GM12878 (cell line): ENCODE data around the gene LMTK2. TPM values are rescaled to one million over a fixed set of nuclear protein-coding genes. Genes with fewer than 3 reads are reported as not detected.

Source experiments
- CHD1 ChIP-seq: IDR thresholded peaks from 2 replicates; pipeline ENCODE4 v1.6.1; 2012; ENCODE audit warnings: low read depth, low read length, improper control_type of control experiment
- CHD2 ChIP-seq: IDR thresholded peaks from 2 replicates; pipeline ENCODE4 v1.6.1; 2011; ENCODE audit warnings: low read depth, low read length, improper control_type of control experiment, borderline replicate concordance
- DPF2 ChIP-seq: fragments of 450-650 bp; IDR thresholded peaks from 2 replicates; pipeline ENCODE4 v1.6.1; 2017; ENCODE audit warnings: mild to moderate bottlenecking
- EGR1 ChIP-seq, 2 experiments: IDR thresholded peaks; 1 replicate in 1 of 2; 2 replicates in 1 of 2; pipeline ENCODE4 v1.6.1; 2011 to 2012; ENCODE audit warnings: low read depth in 2 of 2, low read length in 2 of 2, borderline replicate concordance in 1 of 2, mild to moderate bottlenecking in 1 of 2, moderate library complexity in 1 of 2
- FOXK2 ChIP-seq: fragments of 450-650 bp; IDR thresholded peaks from 2 replicates; pipeline ENCODE4 v1.6.1; 2017; ENCODE audit warnings: mild to moderate bottlenecking, moderate library complexity
- GATAD2B ChIP-seq: fragments of 450-650 bp; conservative IDR thresholded peaks from 2 replicates; pipeline ENCODE4 v1.6.1; 2017; ENCODE audit warnings: low read depth, mild to moderate bottlenecking, moderate library complexity
- HCFC1 ChIP-seq: fragments of 150-350 bp; IDR thresholded peaks from 2 replicates; pipeline ENCODE4 v1.6.1; 2014; ENCODE audit warnings: low read length
- HDAC2 ChIP-seq: fragments of 200-600 bp; sonication (generic); IDR thresholded peaks from 2 replicates; pipeline ENCODE4 v1.6.1; 2017
- KAT2A ChIP-seq: conservative IDR thresholded peaks from 2 replicates; pipeline ENCODE4 v1.6.1; 2011; ENCODE audit warnings: low read depth, low read length; ENCODE audit not compliant: control insufficient read depth
- MLLT1 ChIP-seq: fragments of 450-650 bp; IDR thresholded peaks from 2 replicates; pipeline ENCODE4 v1.6.1; 2016; ENCODE audit warnings: mild to moderate bottlenecking
- MTA3 ChIP-seq: IDR thresholded peaks from 2 replicates; pipeline ENCODE4 v1.6.1; 2012; ENCODE audit warnings: low read length, inconsistent platforms, borderline replicate concordance
- MYC ChIP-seq: IDR thresholded peaks from 2 replicates; pipeline ENCODE4 v1.6.1; 2011; ENCODE audit warnings: mild to moderate bottlenecking, low read length, moderate library complexity, inconsistent platforms; ENCODE audit not compliant: insufficient read depth, insufficient replicate concordance, insufficient read length, severe bottlenecking
- NBN ChIP-seq: fragments of 450-650 bp; IDR thresholded peaks from 2 replicates; pipeline ENCODE4 v1.6.1; 2016
- NRF1 ChIP-seq: conservative IDR thresholded peaks from 2 replicates; pipeline ENCODE4 v1.6.1; 2011; ENCODE audit warnings: mild to moderate bottlenecking, low read depth, low read length, improper control_type of control experiment
- RAD51 ChIP-seq: fragments of 450-650 bp; IDR thresholded peaks from 2 replicates; pipeline ENCODE4 v1.6.1; 2016; ENCODE audit warnings: moderate library complexity, mild to moderate bottlenecking, inconsistent platforms
- REST ChIP-seq: IDR thresholded peaks from 2 replicates; pipeline ENCODE4 v1.6.1; 2012; ENCODE audit warnings: mild to moderate bottlenecking, low read depth, low read length
- RFX5 ChIP-seq: IDR thresholded peaks from 2 replicates; pipeline ENCODE4 v1.6.1; 2011; ENCODE audit warnings: low read depth, low read length, improper control_type of control experiment
- SIN3A ChIP-seq: IDR thresholded peaks from 2 replicates; pipeline ENCODE4 v1.6.1; 2012; ENCODE audit warnings: low read depth, low read length, improper control_type of control experiment
- USF1 ChIP-seq: IDR thresholded peaks from 2 replicates; pipeline ENCODE4 v1.6.1; 2011; ENCODE audit warnings: borderline replicate concordance, low read depth, mild to moderate bottlenecking, moderate library complexity, mixed read lengths, low read length; ENCODE audit not compliant: insufficient read depth; ENCODE audit errors: extremely low read length
- ZNF217 ChIP-seq: fragments of 450-650 bp; IDR thresholded peaks from 2 replicates; pipeline ENCODE4 v1.6.1; 2017; ENCODE audit warnings: antibody characterized with exemption, mild to moderate bottlenecking
- ZNF24 ChIP-seq: fragments of 450-650 bp; IDR thresholded peaks from 2 replicates; pipeline ENCODE4 v1.6.1; 2017; ENCODE audit warnings: antibody characterized with exemption, mild to moderate bottlenecking
- polyA plus RNA-seq, 11 experiments: library from polyadenylated mRNA; depleted of rRNA in 4 of 11; unstranded in 6 of 11; stranded (reverse) in 5 of 11; fragments of >200 nt; fragmentation: Nextera tagmentation in 4 of 11; fragmentation: Illumina TruSeq in 1 of 11; extraction: Ambion mirVana in 4 of 11; extraction: Trizol in 1 of 11; gene quantifications; 1 replicate in 1 of 11; 2 replicates in 10 of 11; pipeline versions ENCODE4 v1.2.1 to v1.2.3, GENCODE V29; 2011 to 2016; ENCODE audit warnings: inconsistent platforms in 2 of 11, missing spikeins in 2 of 11, low read depth in 1 of 11
- total RNA-seq, 4 experiments: library from RNA; depleted of rRNA in 3 of 4; stranded (reverse); fragments of >200 nt in 3 of 4; fragmentation: Illumina TruSeq in 1 of 4; extraction: Trizol in 1 of 4; gene quantifications; 2 replicates each; pipeline versions ENCODE4 v1.2.1 to v1.2.3, GENCODE V29; 2013 to 2021
- TF ChIP-seq, protein P1 (sequence below): fragments of 150-350 bp; IDR thresholded peaks from 2 replicates; pipeline ENCODE4 v1.6.1; 2016; ENCODE audit warnings: low read depth, low read length

Gene LMTK2
- total and polyA plus RNA-seq, 10 of the 15 experiments (the other 5 are each of a cell fraction or from before 2014, with no cell fraction given), result 0.68 to 8.7 (median 4.6) TPM

DNA sequence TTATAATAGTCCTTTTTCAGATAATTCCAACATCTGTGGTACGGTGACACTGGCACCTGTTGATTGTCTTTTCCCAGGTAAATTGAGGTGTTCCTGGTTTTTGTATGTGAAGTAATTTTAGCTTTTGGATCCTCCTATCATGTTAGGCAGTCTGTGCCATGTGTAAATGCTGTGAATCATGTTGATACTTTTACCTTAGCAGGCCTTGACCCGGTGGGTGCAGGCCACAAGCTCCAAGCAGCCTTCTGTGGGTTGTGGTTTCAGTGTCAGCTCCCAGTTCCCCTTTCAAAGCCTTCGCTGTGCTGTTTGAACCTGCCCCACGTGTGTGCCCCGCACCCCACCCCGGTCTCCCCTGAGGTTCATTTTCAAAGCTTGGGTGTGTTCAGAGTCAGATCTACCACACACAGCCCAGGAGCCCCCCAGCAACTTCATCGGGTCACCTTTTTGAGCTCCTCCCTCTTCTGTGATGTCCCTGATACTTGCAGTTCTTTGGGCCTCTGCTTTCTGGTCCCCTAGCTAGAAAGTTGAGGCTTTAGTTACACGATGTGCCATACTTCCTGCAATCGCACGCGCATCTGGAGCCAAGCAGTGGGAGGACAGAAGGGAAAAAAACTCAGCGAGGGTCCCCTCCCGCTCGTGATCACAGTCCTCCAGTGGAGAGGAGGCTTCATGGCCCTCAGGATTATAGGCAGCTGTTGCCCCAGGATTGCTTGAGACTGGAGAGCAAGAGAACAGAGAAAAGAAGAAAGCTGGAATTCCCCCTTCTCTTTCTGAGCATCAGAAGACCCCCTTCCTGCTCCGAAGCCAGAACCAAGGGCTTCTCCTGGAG, 95.9 kb downstream of the LMTK2 start (continued):
- peak; percentile 49 for TF ChIP-seq USF1
- TF ChIP-seq HCFC1, result no peak
- no peak for TF ChIP-seq HDAC2
- TF ChIP-seq RAD51, result peak; percentile 86
- TF ChIP-seq NRF1, result no peak
- TF ChIP-seq MLLT1, result peak; percentile 98
- no peak for TF ChIP-seq RFX5
- no peak for TF ChIP-seq KAT2A
- peak in 1 of 2 experiments; percentile 58; a peak in 2 of 3 replicates for TF ChIP-seq EGR1 (IDR thresholded peaks at IDR 0.05; ENCODE audit: borderline replicate concordance in 1 of 2, low read depth in 2 of 2, low read length in 2 of 2)
- TF ChIP-seq MTA3, result peak; percentile 97; the same call in 1 of the 2 replicates
- peak; percentile 82 for TF ChIP-seq FOXK2
- TF ChIP-seq SIN3A, result no peak
- peak; percentile 92 for TF ChIP-seq CHD2
- TF ChIP-seq MYC, result peak; percentile 40
- peak; percentile 65; the same call in 1 of the 2 replicates for TF ChIP-seq ZNF24
- peak; percentile 86 for TF ChIP-seq NBN
- peak; percentile 99 for TF ChIP-seq ZNF217
- no peak for TF ChIP-seq CHD1
- TF ChIP-seq, protein P1, sequence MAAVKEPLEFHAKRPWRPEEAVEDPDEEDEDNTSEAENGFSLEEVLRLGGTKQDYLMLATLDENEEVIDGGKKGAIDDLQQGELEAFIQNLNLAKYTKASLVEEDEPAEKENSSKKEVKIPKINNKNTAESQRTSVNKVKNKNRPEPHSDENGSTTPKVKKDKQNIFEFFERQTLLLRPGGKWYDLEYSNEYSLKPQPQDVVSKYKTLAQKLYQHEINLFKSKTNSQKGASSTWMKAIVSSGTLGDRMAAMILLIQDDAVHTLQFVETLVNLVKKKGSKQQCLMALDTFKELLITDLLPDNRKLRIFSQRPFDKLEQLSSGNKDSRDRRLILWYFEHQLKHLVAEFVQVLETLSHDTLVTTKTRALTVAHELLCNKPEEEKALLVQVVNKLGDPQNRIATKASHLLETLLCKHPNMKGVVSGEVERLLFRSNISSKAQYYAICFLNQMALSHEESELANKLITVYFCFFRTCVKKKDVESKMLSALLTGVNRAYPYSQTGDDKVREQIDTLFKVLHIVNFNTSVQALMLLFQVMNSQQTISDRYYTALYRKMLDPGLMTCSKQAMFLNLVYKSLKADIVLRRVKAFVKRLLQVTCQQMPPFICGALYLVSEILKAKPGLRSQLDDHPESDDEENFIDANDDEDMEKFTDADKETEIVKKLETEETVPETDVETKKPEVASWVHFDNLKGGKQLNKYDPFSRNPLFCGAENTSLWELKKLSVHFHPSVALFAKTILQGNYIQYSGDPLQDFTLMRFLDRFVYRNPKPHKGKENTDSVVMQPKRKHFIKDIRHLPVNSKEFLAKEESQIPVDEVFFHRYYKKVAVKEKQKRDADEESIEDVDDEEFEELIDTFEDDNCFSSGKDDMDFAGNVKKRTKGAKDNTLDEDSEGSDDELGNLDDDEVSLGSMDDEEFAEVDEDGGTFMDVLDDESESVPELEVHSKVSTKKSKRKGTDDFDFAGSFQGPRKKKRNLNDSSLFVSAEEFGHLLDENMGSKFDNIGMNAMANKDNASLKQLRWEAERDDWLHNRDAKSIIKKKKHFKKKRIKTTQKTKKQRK, result no peak
- TF ChIP-seq GATAD2B, result peak; percentile 93
- TF ChIP-seq REST, result peak; percentile 42; the same call in 1 of the 2 replicates
- TF ChIP-seq DPF2, result peak; percentile 99
